Osteoblast (primary cell): ENCODE results near the gene CGNL1. TPM values are rescaled to one million over a fixed set of nuclear protein-coding genes. Genes with fewer than 3 reads are reported as not detected.

Experiments used
- DNase-seq: peaks from one replicate; pipeline ENCODE4 v3.0.0; 2011; ENCODE audit warnings: low spot score, mixed read lengths; ENCODE audit not compliant: insufficient read length; ENCODE audit errors: missing footprints
- H2AFZ ChIP-seq: 2 replicates; pipeline ENCODE4 v1.6.0; 2011; ENCODE audit warnings: mild to moderate bottlenecking, low read length
- H3K27ac ChIP-seq: 2 replicates; pipeline ENCODE4 v1.5.1; 2011; ENCODE audit warnings: mild to moderate bottlenecking, low read depth, low read length, moderate library complexity
- H3K27me3 ChIP-seq: 2 replicates; pipeline ENCODE4 v1.6.0; 2012; ENCODE audit warnings: mild to moderate bottlenecking, control low read depth, inconsistent platforms, low read length, moderate library complexity; ENCODE audit not compliant: insufficient read depth
- H3K36me3 ChIP-seq: 2 replicates; pipeline ENCODE4 v1.5.1; 2011; ENCODE audit warnings: mild to moderate bottlenecking, low read length, control low read depth, moderate library complexity; ENCODE audit not compliant: insufficient read depth
- H3K4me1 ChIP-seq: 2 replicates; pipeline ENCODE4 v1.5.1; 2011; ENCODE audit warnings: mild to moderate bottlenecking, low read length, control low read depth, moderate library complexity; ENCODE audit not compliant: insufficient read depth
- H3K4me2 ChIP-seq: 2 replicates; pipeline ENCODE4 v1.6.0; 2011; ENCODE audit warnings: mild to moderate bottlenecking, low read length; ENCODE audit not compliant: insufficient read depth
- H3K4me3 ChIP-seq: fragments of 200-600 bp; sonication (generic); 3 replicates; pipeline ENCODE4 v1.5.1; 2012; ENCODE audit warnings: mild to moderate bottlenecking, low read length, inconsistent platforms; ENCODE audit not compliant: insufficient read depth
- H3K79me2 ChIP-seq: 2 replicates; pipeline ENCODE4 v1.6.0; 2012; ENCODE audit warnings: mild to moderate bottlenecking, low read length, control low read depth, inconsistent platforms; ENCODE audit not compliant: insufficient read depth
- H3K9me3 ChIP-seq: 2 replicates; pipeline ENCODE4 v1.5.1; 2011; ENCODE audit warnings: low read depth, low read length, control low read depth
- H4K20me1 ChIP-seq: 2 replicates; pipeline ENCODE4 v1.6.0; 2012; ENCODE audit warnings: mild to moderate bottlenecking, low read length, control low read depth; ENCODE audit not compliant: insufficient read depth
- CTCF ChIP-seq: IDR thresholded peaks from 2 replicates; pipeline ENCODE4 v1.5.1; 2011; ENCODE audit warnings: mild to moderate bottlenecking, low read depth, low read length, moderate library complexity; ENCODE audit errors: extremely low read depth
- total RNA-seq: library from RNA; depleted of rRNA; stranded (reverse); fragments of >200 nt; gene quantifications from 2 replicates; pipeline ENCODE4 v1.2.3, GENCODE V29; 2012

CGNL1 gene
- total RNA-seq, 1 donor = 1.1 TPM

DNA sequence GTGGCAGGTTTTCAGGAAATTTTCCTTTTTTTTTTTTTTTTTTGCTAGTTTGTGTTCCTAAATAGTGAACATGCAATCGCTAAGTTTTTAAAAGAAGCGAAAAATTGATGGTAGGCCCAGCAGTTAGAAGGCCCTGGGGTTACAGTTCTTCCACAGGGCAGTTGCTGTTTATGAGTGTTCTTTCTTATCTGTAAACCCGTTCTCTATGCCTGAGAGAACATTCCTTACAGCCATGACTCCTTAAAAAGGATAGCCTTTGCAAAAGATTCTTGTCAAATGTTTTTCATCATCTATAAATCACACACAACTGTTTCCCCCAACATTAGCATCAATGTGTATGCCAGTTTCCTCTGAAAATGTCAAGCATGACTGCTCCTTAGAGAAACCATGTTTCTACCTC, 191.6 kb downstream of the CGNL1 start:
- H3K9me3 ChIP-seq = no peaks in the 10 kb centered on the region
- no peak for DNase-seq
- H3K4me2 ChIP-seq = no peak overlapping the region
- no peak overlapping the region for H3K4me3 ChIP-seq
- no peaks in the 10 kb centered on the region for H4K20me1 ChIP-seq
- no peak overlapping the region for H2AFZ ChIP-seq
- H3K27ac ChIP-seq = no peak overlapping the region
- H3K27me3 ChIP-seq = peaks cover 30% of the 10 kb centered on the region
- no peaks in the 10 kb centered on the region for H3K79me2 ChIP-seq
- peaks cover 5% of the 10 kb centered on the region for H3K4me1 ChIP-seq
- no peak for TF ChIP-seq CTCF
- no peaks in the 10 kb centered on the region for H3K36me3 ChIP-seq

GRCh38 chr15:57568299-57568698, 192.0 kb downstream of the CGNL1 start:
- Histone ChIP-seq H3K79me2 (no peaks in the 10 kb centered on the region), H3K36me3 (no peaks in the 10 kb centered on the region), H4K20me1 (no peaks in the 10 kb centered on the region), H3K27me3 (peaks cover 27% of the 10 kb centered on the region), H3K4me3 (no peak overlapping the region), H3K27ac (no peak overlapping the region), H3K4me1 (peaks cover 5% of the 10 kb centered on the region), H3K9me3 (no peaks in the 10 kb centered on the region), H2AFZ (no peak overlapping the region), H3K4me2 (no peak overlapping the region)
- DNase-seq = no peak
- no peak for TF ChIP-seq CTCF

GRCh38 chr15:57570340-57570739, 194.0 kb downstream of the CGNL1 start:
- Histone ChIP-seq H4K20me1 (no peaks in the 10 kb centered on the region), H3K79me2 (no peaks in the 10 kb centered on the region), H3K9me3 (no peaks in the 10 kb centered on the region), H3K27ac (no peak overlapping the region), H3K36me3 (no peaks in the 10 kb centered on the region), H3K27me3 (peaks cover 17% of the 10 kb centered on the region), H3K4me3 (no peak overlapping the region), H3K4me1 (peaks cover 5% of the 10 kb centered on the region), H2AFZ (no peak overlapping the region), H3K4me2 (no peak overlapping the region)
- DNase-seq = no peak
- TF ChIP-seq CTCF = no peak

DNA sequence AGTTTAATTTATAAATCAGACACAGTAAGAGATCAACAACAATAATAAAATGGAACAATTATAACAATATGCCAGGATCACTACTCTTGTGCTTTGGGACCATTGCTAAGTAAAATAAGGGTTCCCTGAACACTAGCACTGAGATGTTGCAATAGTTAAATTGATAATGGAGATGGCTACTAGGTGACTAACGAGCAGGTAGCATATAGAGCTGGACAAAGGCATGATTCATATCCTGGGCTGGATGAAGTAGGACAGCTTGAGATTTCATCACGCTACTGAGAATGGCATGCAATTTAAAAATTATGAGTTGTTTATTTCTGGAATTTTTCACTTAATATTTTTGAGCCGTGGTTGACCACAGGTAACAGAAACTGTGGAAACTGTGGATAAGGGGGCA, 194.7 kb downstream of the CGNL1 start:
- no peak overlapping the region for H3K27ac ChIP-seq
- H3K9me3 ChIP-seq = no peaks in the 10 kb centered on the region
- no peaks in the 10 kb centered on the region for H3K36me3 ChIP-seq
- no peak overlapping the region for H2AFZ ChIP-seq
- peaks cover 14% of the 10 kb centered on the region for H3K27me3 ChIP-seq
- H3K79me2 ChIP-seq = no peaks in the 10 kb centered on the region
- peaks cover 5% of the 10 kb centered on the region for H3K4me1 ChIP-seq
- no peak overlapping the region for H3K4me3 ChIP-seq
- H4K20me1 ChIP-seq = no peaks in the 10 kb centered on the region
- no peak overlapping the region for H3K4me2 ChIP-seq
- peak; percentile 54 for DNase-seq
- TF ChIP-seq CTCF = no peak
